Stimulated activated CD4-positive, alpha-beta T cell treated with anti-CD3 and anti-CD28 coated beads, Interleukin-12 subunit alpha, Interleukin-12 subunit beta, amount 100 ng/mL, for 24 hours (primary cell): ENCODE data around the gene SNAP25.

Experiments used
- DNase-seq, 2 experiments: peaks; one replicate each; pipeline ENCODE4 v3.0.0-alpha.2; 2020; ENCODE audit warnings: low read depth in 2 of 2

Gene SNAP25

GRCh38 chr20:10263385-10264165 lies 44.9 kb downstream of the SNAP25 start:
- no peak for DNase-seq

GRCh38 chr20:10264166-10264558 lies 45.5 kb downstream of the SNAP25 start:
- no peak for DNase-seq

- no peak for DNase-seq
Observed at GRCh38 chr20:10268636-10269035, 50.0 kb downstream of the SNAP25 start.

GRCh38 chr20:10270630-10271029 lies 52.0 kb downstream of the SNAP25 start:
- DNase-seq: no peak

GRCh38 chr20:10271494-10272219 lies 53.0 kb downstream of the SNAP25 start:
- DNase-seq: no peak

- DNase-seq: no peak
Observed at GRCh38 chr20:10276878-10277580, 58.4 kb downstream of the SNAP25 start.

- no peak for DNase-seq
Observed at GRCh38 chr20:10277616-10278015, 59.0 kb downstream of the SNAP25 start.

- no peak for DNase-seq
Observed at GRCh38 chr20:10278412-10278811, 59.8 kb downstream of the SNAP25 start.

- DNase-seq: no peak
Observed at GRCh38 chr20:10280018-10280908, 61.6 kb downstream of the SNAP25 start.

- no peak for DNase-seq
Observed at GRCh38 chr20:10281911-10282310, 63.3 kb downstream of the SNAP25 start.

GRCh38 chr20:10282979-10283456 lies 64.4 kb downstream of the SNAP25 start:
- DNase-seq: no peak

GRCh38 chr20:10286356-10286755 lies 67.7 kb downstream of the SNAP25 start:
- no peak for DNase-seq

GRCh38 chr20:10288421-10288820 lies 69.8 kb downstream of the SNAP25 start:
- DNase-seq: no peak

GRCh38 chr20:10288954-10289646 lies 70.5 kb downstream of the SNAP25 start:
- DNase-seq: no peak

GRCh38 chr20:10291568-10292248 lies 73.1 kb downstream of the SNAP25 start:
- DNase-seq: no peak

- no peak for DNase-seq
Observed at GRCh38 chr20:10297223-10297622, 78.6 kb downstream of the SNAP25 start.

- no peak for DNase-seq
Observed at GRCh38 chr20:10297684-10298240, 79.1 kb downstream of the SNAP25 start.

GRCh38 chr20:10300582-10301446 lies 82.2 kb downstream of the SNAP25 start:
- DNase-seq: no peak

- DNase-seq: no peak
Observed at GRCh38 chr20:10303852-10304251, 85.2 kb downstream of the SNAP25 start.
